HG03139 (cell line): ENCODE results near the gene PARD6A.

ENCODE experiments used
- ATAC-seq: cut with Tn5 transposase; IDR thresholded peaks from one replicate; pipeline ENCODE4 v1.9.1; 2021; ENCODE audit not compliant: unreplicated experiment

PARD6A gene

GRCh38 chr16:67653789-67654402, 6.9 kb upstream of the PARD6A start:
- no peak for ATAC-seq

GRCh38 chr16:67654403-67654911, 6.3 kb upstream of the PARD6A start:
- ATAC-seq: no peak

GRCh38 chr16:67655363-67655762, 5.4 kb upstream of the PARD6A start:
- ATAC-seq: no peak

GRCh38 chr16:67656344-67657016, 4.3 kb upstream of the PARD6A start:
- no peak for ATAC-seq

GRCh38 chr16:67657017-67657608, 3.6 kb upstream of the PARD6A start:
- ATAC-seq: no peak

GRCh38 chr16:67657751-67658518, 2.8 kb upstream of the PARD6A start:
- ATAC-seq: no peak

GRCh38 chr16:67658849-67659674, 1.7 kb upstream of the PARD6A start:
- no peak for ATAC-seq

GRCh38 chr16:67659675-67660563, 841 bp upstream of the PARD6A start, which contains the start of gene ACD:
TSS of gene ACD (minus strand) at chr16:67660260. CDS start at chr16:67660220, 40 bp downstream.
- peak; percentile 38 for ATAC-seq

- no peak for ATAC-seq
Observed at GRCh38 chr16:67661101-67661761, 471 bp downstream of the PARD6A start.

GRCh38 chr16:67661886-67662652, 1.3 kb downstream of the PARD6A start:
- ATAC-seq: no peak

- no peak for ATAC-seq
Observed at GRCh38 chr16:67662653-67663010, 1.9 kb downstream of the PARD6A start.

- no peak for ATAC-seq
Observed at GRCh38 chr16:67663151-67663876, 2.6 kb downstream of the PARD6A start.

GRCh38 chr16:67663877-67664222, 3.1 kb downstream of the PARD6A start:
- no peak for ATAC-seq

- ATAC-seq: no peak
Observed at GRCh38 chr16:67664258-67664657, 3.5 kb downstream of the PARD6A start.

GRCh38 chr16:67664871-67665270, 4.1 kb downstream of the PARD6A start:
- no peak for ATAC-seq

- no peak for ATAC-seq
Observed at GRCh38 chr16:67665598-67665997, 4.8 kb downstream of the PARD6A start.

GRCh38 chr16:67666032-67666551, 5.3 kb downstream of the PARD6A start:
- ATAC-seq: no peak
